Kidney capillary endothelial cell (primary cell): ENCODE data around the gene GOLGA8B.
"Not testable (repeated sequence)": the region's sequence is repeated elsewhere in the genome, so short reads cannot be mapped to it uniquely, and the experiment has no call there.

Source experiments
- DNase-seq: peaks from one replicate; pipeline ENCODE4 v3.0.0-alpha.2; 2018; ENCODE audit warnings: low spot score

Gene GOLGA8B

DNA sequence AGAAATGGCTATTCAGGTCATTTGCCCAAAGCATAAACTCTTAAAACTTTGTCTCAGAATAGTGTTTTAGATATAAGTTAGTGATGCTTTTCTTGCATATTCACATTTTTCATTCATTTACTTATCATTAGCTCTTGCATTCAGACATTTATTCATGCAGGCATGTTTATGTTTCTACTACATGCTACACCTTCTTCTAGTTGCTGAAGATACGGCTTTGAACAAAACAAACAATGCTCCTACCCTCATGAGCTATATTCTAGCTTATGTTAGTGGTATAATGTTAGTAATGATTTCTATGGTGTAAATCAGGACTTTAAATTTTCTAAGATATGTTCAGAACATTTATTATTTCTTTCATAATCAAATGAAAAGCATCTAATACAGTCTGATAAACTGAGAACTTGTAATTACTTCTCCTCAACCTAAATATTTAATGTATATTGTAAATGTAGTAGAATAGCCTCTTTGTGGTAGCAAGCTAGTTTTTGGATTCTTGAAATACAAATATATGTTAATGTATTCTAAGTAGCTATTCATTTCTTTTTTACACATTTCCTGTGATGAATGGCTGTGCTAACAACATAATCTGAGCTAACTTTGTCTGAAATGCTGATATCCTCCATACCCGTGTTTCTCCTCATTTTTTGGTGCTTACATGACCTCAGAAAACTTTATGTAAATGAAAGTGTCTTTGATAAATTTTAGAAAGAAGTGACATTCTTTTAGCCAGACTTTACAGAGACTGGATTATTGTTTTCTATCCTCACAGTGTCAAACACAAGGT lies 15.5 kb upstream of the GOLGA8B start:
- no peak for DNase-seq

DNA sequence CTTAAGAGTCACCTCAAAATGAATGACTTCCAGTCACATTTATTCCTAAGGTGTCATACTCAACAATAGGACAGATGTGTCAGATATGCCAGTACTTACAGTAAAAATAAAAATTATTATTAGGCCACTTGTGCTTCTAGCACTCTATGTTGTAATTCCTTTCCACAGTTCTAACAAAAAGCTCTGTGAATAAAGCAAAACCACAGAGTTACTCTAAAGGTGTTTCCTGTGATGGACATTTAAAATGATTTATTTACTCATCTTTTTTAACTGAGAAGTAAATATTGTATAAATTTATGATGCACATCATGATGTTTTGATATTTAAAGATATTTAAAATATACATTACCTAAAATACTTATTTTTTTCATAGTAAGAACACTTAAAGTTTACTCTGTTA lies 13.9 kb upstream of the GOLGA8B start:
- no peak for DNase-seq

DNA sequence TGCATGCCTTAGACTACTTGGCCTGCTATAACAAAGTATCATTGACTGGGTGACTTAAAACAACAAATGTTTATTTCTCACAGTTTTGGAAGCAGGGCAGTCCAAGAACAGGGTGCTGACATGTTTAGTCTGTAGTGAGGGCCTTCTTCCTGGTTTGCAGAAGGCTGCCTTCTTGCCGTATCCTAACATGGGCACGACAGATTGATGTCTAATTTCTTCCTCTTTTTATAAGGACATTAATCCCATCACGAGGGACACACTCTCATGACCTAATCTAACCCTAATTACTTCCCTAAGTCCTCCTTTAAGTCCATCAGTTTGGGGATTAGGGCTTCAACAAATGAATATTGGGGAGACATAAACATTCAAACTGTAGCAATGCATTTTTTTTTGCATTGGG lies 10.9 kb upstream of the GOLGA8B start:
- DNase-seq = no peak

DNA sequence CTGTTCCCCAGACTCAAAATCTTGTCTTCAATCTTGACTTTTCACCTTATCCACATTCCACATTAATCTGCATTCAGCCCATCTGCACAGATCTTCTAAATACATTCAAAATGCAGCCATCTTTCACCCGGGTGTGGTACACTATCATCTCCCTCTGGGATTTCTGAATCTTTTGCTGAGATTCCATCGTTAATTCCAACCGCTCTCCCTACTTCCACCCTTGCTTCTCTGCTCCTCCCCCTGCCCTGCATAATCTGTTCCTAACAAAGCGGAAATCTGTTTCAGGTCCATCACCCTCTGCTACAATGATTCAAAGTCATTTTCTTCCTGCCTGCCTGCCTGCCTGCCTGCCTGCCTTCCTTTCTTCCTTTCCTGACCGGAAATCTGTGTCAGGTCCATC lies 7.9 kb upstream of the GOLGA8B start:
- no peak for DNase-seq

DNA sequence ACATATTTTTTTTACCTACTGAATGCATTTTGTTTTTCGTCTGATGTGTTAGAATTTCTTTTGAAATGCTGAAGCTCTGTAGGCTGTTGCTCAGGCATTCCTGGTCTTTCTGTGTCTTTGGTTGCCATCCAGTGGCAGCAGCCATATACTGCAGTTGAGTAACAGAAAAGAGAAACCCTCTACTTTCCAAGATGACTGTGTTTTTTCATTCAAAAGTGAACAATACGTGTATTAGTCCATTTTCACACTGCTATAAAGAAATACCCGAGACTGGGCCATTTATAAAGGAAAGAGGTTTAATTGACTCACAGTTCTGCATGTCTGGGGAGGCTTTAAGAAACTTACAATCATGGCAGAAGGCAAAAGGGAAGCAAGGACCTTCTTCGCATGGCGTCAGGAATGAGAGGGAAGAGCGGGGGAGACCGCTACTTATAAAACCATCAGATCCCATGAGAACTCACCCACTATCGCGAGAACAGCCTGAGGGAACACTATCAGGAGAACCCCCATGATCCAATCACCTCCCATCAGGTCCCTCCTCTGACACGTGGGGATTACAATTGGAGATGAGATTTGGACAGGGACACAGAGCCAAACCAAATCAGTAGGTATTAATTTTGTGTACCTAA lies 4.7 kb upstream of the GOLGA8B start:
- peak; percentile 68 for DNase-seq

DNA sequence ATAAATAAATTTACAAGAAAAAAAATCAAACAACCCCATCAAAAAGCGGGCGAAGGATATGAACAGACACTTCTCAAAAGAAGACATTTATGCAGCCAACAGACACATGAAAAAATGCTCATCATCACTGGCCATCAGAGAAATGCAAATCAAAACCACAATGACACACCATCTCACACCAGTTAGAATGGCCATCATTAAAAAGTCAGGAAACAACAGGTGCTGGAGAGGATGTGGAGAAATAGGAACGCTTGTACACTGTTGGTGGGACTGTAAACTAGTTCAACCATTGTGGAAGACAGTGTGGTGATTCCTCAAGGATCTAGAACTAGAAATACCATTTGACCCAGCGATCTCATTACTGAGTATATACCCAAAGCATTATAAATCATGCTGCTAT lies 2.5 kb upstream of the GOLGA8B start:
- not testable (repeated sequence) for DNase-seq

DNA sequence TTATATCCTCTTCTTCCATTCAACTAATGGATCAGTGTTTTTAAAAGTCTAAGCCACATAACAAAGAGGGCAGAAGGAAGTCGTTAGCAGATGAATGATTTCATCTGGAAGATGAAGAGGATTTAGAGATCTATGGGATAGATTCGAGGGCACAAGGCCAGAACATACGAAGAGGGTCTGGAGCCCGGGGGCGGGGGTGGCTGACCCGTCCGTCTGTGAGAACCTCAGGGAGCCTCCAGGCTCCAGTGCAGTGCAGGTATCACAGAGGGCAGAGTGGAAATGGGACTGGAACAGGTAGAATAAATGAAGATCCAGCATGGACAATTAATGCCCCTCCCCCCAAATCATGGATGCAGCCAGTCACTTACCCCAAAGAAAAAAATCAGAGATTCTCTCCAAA lies 1.5 kb upstream of the GOLGA8B start:
- no peak for DNase-seq

DNA sequence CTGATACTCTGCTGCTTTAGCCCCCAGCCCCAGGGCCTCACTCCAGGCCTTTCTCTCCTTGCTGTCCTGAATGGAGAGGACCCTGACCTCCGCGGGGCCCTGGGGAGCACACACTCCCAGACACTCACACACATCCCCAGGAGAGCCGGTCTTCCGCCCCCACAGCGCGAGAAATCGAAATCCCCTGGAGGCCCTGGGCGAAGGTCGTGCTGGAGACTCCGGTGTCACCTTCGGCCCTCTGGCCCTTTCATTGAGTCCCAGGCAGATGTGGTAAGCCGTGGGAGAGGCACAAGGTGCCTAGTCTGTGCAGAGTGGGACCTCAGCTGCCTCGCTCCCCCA lies 848 bp upstream of the GOLGA8B start:
- DNase-seq = no peak

DNA sequence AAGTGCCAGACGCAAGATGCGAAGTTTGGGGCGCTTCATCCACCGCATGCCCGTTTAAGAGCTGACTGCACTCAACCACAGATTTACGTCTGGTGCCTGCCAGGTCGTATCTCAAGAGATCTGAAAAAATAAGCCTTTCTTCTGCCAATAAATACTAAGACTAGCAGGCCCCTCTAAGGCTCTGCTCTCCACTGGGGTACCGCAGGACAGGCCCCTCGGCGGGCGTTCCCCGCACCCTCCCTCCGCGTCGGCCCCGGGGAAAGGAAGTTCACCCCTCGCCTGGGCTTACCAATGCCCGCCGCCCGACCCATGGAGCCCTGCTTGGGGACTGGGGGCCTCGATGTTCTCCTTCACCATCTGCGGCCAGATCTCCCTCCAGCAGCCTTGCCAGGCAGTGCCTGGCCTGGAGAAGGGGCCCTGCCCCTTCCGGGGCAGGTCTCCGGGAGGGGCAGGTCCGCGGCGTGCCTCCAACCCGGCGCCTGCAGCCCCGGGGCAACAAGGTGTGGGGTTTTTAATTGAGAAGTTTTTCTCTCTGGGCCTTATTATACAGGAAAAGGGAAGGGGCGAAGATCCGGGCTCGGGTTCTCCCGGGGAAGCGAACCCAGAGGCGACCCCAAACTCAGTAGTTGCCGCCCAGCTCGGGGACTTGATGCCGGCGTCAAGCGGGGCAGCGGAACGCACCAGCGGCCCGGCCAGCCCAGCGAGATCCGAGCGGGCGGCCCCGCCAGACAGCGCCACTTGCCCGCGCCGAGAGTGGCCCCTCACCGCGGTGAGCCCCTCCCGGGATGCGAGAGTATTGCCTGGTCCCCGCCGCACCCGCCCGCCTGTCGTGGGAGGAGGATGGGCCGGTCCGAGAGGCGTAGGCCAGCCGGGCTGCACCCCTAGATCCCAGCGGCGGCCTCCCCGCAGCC lies 735 bp downstream of the GOLGA8B start:
- DNase-seq = no peak

DNA sequence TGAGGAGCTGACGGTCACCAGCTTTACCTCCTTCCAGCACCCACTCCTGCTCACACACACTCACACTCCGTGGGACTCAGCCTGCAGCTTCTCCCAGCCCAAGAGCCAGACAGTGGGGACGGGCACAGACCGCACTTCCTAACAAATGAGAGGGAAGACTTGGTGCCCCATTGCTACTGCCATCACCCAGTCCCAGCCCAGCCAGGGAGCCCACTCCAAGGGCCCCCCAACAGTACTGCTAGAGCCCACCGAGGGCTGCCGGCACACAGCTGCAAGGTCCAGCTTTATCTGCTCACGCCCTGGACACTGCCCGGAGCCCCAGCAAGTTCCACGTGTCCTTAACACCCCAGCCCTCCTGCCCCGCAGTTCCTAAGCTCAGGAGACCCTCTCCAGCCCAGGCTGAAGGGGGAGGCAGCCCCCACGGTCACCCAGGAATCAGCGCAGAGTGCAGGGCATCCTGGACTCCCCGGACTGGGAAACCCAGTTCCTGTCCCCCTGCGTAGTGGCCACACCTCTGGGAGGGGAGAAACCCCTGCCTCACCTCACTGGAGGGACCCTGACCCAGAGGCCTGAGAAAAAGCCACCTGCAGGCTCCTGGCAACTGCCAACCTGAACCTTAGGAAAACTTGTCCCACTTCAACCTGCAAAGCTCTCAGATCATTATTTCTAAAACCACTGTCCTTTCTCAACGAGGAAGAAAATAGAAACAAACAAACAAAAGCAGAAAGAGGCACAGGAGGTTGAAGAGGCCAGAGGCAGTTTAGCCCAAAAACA lies 1.6 kb downstream of the GOLGA8B start:
- DNase-seq = not testable (repeated sequence)

DNA sequence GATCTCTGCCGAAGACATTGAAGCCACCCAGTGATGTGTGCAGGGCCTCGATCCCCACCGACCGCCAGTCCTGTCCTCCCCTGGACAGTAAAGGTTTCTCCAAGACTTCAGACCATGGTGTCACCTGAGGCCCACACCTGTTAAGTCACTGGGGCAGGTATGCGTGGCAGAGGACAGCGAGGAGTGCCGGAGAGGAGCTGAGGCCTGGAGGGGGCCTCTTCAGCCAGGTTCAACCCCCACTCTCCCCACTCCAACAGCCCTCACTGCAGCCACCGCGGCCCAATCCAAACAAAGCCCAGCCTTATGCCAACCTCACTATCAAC lies 2.4 kb downstream of the GOLGA8B start:
- DNase-seq = no peak

DNA sequence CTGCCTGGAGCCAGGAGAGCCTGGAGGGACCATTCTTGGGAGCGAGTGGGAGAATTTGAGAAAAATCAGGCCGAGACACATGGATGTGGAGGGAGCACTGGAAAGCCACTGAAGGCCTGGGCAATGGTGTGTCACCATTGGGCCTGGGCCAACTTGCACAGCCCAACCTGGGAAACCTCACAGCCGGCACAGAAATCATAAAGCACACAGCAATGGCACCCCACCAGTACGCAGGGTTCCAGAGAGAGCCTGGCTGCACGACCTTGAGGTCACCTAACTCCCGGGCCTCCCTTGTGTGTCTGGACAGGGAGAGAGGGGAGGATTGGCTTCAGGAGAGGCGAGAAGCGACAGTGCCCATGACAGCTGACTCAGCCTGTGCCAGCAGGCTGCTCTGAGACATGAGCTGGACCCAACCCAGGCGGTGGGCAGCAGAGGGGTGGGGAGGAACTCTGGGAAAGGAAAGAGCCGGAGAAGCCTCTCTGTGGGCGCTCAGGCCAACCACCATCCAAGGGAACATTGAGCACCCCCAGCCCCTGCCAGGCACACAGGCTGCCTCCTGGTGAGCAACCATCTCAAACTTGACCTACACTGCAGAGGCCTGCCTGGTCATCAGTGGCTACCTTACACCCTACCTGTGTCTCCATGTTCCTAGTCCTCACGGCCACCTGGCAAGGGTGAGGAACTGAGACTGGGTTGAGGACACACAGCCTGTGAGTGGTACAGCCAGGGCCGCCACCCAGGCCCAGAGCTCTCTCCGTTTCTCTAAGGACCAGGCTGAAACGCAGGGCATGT lies 3.0 kb downstream of the GOLGA8B start:
- not testable (repeated sequence) for DNase-seq

DNA sequence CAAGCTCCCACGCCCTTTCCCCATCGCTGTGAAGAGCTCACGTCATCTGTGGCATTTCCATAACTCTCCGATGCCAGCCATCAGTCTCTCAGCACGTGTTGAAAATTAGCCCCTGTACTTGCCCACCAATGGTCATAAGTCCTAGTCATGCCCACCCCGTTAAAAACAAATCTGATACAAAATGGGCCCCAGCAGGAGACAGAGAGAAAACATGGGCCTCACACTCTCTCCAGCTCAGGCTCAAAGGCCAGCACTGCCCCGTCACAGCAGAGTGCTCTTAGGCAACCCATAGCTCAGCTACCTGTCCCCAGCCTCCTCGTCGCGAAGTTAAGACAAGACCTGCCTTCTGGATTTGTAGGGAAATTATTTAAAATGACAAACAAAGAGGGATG lies 5.2 kb downstream of the GOLGA8B start:
- DNase-seq = no peak

DNA sequence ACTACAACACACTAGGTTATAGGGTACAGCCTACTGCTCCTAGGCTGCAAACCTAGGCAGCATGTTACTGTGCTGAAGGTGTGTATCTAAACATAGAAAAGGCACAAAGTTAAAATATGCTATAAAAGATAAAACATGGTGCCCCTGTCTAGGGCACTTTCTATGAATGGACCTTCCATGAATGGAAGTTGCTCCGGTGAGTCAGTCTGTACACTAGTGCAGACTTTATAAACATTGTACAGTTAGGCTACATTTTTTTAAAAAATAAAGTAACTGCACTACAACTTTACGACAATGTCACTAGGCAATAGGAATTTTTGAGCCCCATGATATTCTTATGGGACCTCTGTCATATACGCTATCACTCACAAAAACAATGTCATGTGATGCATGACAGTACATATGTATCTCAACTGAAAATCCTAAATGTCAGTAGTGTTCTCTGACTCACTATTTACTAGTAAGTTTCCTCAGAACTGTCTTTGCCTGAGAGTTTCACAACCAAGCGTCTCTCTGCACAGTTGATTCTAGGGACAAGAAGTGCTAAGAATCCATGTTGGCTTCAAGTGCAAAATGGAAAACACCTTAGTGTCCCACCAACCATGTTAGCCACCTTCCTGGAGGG lies 5.7 kb downstream of the GOLGA8B start:
- not testable (repeated sequence) for DNase-seq

DNA sequence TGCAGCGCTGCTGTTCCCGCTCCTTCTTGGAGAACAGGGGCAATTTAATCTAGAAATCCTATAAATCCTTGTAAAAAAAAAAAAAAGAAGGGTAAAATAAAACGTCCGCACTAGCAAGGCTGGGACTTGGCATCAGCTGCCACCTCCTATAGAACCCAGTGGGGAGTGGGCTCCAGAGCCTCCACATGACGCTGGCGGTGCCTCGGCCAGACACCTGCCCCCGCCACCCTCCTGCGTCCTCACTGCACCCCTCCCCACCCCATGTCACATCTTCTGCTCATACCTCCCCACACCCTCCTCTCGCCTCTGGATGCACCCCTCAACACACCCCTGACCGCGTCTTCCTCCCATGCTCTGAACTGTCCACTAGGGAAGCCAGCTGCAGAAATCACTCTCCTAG lies 8.4 kb downstream of the GOLGA8B start:
- DNase-seq = not testable (repeated sequence)

DNA sequence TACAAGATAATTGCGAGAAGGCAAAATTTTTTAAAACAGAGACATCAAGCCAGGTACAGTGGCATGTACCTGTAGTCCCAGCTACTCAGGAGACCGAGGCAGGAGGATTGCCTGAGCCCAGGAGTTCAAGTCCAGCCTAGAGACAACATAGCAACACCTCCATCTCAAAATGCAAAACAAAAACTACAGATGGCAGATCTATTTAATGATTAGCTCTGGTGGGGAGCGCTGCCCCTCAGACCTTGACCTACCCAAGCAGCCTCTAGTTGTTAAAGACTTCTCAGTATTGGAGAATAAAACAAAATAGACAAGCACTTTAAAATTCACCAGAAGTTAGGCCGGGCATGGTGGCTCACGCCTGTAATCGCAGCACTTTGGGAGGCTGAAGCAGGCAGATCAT lies 10.5 kb downstream of the GOLGA8B start:
- not testable (repeated sequence) for DNase-seq

DNA sequence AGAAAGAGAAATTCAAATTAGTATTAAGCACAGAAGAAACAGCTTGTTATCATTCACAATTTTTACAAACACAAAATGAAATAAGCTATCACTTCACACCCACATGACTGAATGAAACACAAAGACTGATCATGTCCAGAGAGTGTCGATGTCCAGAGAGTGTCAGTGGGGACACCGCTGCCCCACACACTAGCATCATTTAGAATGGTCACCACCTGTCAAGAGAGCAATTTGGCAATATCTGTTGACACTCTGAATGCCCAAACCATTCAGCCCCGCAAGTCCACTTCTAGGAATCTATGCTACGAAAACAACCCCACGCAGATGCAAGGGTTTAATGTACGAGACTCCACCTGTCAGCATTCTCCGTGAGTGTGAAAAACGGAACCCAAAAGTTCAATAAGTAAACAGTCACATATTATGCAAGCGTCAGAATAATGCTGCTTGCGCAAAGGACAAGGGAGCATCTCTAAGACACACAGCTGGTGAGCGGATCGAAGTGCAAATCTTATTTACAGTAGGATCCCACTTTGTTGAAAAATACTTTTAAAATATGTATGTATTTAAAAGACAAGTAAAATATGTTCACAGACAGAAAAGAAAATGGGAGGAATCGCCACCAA lies 11.3 kb downstream of the GOLGA8B start:
- DNase-seq = not testable (repeated sequence)

DNA sequence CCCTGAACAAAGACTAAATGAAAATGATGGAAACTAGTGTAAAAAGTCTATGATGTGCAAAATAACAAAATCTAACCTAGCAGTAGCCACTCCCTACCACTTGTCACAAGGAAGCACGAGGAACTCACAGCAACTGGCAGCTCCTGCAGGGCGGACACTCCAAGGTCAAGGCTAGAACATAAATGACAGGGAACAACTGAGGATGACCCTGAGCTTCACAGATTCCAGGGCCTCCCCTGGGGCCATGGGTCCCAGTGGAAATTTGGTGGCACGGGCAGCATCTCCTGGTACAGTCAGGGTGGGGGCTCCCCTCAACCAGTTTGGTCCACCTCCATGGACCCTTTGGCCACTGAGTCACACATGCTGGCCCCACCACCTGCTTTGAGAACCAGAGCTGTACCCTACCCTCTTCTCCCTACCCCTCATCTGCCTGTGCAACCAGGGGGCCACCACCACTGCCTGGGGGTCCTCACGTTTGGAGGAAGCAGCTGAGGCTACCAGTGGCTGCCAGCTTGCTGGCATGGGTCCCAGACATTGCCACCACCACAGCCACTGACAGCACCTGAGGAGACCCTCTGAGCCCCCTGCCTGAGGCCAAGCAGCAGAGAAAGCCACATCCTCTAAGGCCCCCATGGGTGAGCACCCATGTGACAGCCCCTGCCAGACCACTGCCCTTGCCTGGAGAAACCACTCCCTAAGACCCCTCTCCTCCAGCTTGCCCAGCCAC lies 13.6 kb downstream of the GOLGA8B start:
- not testable (repeated sequence) for DNase-seq

DNA sequence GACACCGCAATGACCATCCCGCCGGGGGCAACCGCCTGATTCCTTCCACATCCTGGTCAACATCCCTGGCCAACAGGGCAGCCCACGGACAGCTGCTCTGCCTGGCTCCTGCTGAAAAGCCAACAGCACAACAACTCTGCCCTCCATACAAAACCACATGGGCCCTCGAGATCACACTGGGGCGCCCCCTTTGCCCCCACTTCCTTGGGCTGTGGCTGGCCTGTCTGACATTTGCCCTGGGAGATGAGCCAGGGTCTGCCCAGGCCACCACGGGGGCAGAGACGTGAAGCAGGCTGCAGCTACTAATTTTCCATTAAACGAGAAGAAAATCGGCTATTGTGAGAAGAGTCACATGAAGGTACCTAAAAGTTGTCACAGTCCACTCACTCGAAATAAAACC lies 16.3 kb downstream of the GOLGA8B start:
- not testable (repeated sequence) for DNase-seq

DNA sequence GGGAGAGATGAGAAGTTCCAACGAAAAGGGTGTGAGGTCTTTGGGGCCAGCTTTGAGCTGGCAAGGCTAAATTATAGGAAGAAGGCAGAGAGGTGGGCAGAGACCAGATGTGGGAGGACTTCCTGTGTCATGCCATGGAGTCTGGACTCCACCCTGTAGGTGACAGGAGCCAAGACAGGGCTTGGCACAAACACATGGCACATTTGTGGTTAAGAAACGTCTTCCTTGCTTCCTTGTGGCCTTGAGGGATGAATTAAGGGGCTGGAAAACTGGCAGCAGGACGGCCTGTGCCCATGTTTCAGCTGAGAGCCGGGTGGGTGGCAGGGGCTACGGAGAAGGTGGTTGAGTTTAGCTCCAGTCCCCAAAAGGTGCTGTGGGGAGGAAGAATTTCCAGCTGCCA lies 18.7 kb downstream of the GOLGA8B start:
- not testable (repeated sequence) for DNase-seq
